Globus pallidus (tissue), 1 donor: ENCODE data around the gene QRICH2.
A peak's percentile ranks its signal among the peaks of the same experiment; 100 is the strongest.
"Not testable (repeated sequence)": the region's sequence is repeated elsewhere in the genome, so short reads cannot be mapped to it uniquely, and the experiment has no call there.

Source experiments
- DNase-seq: peaks from one replicate; pipeline ENCODE4 v3.0.0-alpha.2; 2015; ENCODE audit warnings: low spot score

QRICH2 gene

GRCh38 chr17:76266244-76266938, 41.7 kb downstream of the QRICH2 start:
- no peak for DNase-seq

- no peak for DNase-seq
These were observed 42.3 kb downstream of the QRICH2 start for GRCh38 chr17:76265624-76266243.

GRCh38 chr17:76264755-76265623, 43.1 kb downstream of the QRICH2 start, which contains the start of gene UBALD2:
Gene UBALD2, plus strand, starts transcription at chr17:76265348. Its CDS starts 158 bp downstream, at chr17:76265506.
- DNase-seq: peak; percentile 99

- no peak for DNase-seq
These were observed 43.7 kb downstream of the QRICH2 start for GRCh38 chr17:76264425-76264754.

GRCh38 chr17:76263896-76264295, 44.2 kb downstream of the QRICH2 start:
- no peak for DNase-seq

GRCh38 chr17:76262732-76263344, 45.2 kb downstream of the QRICH2 start:
- DNase-seq: no peak

- DNase-seq: no peak
These were observed 46.5 kb downstream of the QRICH2 start for GRCh38 chr17:76261421-76262215.

- DNase-seq: no peak
These were observed 47.4 kb downstream of the QRICH2 start for GRCh38 chr17:76260669-76261068.

- DNase-seq: no peak
These were observed 47.9 kb downstream of the QRICH2 start for GRCh38 chr17:76260220-76260619.

GRCh38 chr17:76256430-76257050, 51.5 kb downstream of the QRICH2 start:
- DNase-seq: not testable (repeated sequence)

GRCh38 chr17:76255801-76256429, 52.2 kb downstream of the QRICH2 start:
- no peak for DNase-seq

- DNase-seq: no peak
These were observed 53.8 kb downstream of the QRICH2 start for GRCh38 chr17:76254275-76254674.

- no peak for DNase-seq
These were observed 54.2 kb downstream of the QRICH2 start for GRCh38 chr17:76253841-76254240.

GRCh38 chr17:76252967-76253766, 54.9 kb downstream of the QRICH2 start:
- DNase-seq: not testable (repeated sequence)

GRCh38 chr17:76252040-76252954, 55.8 kb downstream of the QRICH2 start:
- DNase-seq: no peak

GRCh38 chr17:76251478-76252039, 56.5 kb downstream of the QRICH2 start:
- no peak for DNase-seq

GRCh38 chr17:76250141-76250540, 57.9 kb downstream of the QRICH2 start:
- no peak for DNase-seq
